Nephron progenitor cell (in vitro differentiated cells): ENCODE measurements around the gene NPAS3.

Source experiments
- DNase-seq: peaks from one replicate; pipeline ENCODE4 v3.0.0; 2021
- H3K27ac Mint-ChIP-seq: 2 replicates; pipeline ENCODE4 v1.8.0; 2021; ENCODE audit warnings: mild to moderate bottlenecking, moderate library complexity, mixed read lengths
- H3K27me3 Mint-ChIP-seq: 2 replicates; pipeline ENCODE4 v1.8.0; 2021; ENCODE audit warnings: mild to moderate bottlenecking, low read depth, mixed read lengths; ENCODE audit not compliant: poor library complexity
- H3K36me3 Mint-ChIP-seq: 2 replicates; pipeline ENCODE4 v1.8.0; 2021; ENCODE audit warnings: low read depth, mixed read lengths
- H3K4me1 Mint-ChIP-seq: 2 replicates; pipeline ENCODE4 v1.8.0; 2021; ENCODE audit warnings: mixed read lengths
- H3K4me3 Mint-ChIP-seq: 2 replicates; pipeline ENCODE4 v1.8.0; 2021; ENCODE audit warnings: mild to moderate bottlenecking, moderate library complexity, mixed read lengths
- H3K9me3 Mint-ChIP-seq: 2 replicates; pipeline ENCODE4 v1.8.0; 2021; ENCODE audit warnings: mild to moderate bottlenecking, moderate library complexity, mixed read lengths
- TF ChIP-seq, protein P1 (sequence below): fragments of 200-600 bp; sonication (generic); IDR thresholded peaks from 2 replicates; pipeline ENCODE4 v1.5.0; 2021; ENCODE audit warnings: antibody characterized with exemption

The NPAS3 gene

DNA sequence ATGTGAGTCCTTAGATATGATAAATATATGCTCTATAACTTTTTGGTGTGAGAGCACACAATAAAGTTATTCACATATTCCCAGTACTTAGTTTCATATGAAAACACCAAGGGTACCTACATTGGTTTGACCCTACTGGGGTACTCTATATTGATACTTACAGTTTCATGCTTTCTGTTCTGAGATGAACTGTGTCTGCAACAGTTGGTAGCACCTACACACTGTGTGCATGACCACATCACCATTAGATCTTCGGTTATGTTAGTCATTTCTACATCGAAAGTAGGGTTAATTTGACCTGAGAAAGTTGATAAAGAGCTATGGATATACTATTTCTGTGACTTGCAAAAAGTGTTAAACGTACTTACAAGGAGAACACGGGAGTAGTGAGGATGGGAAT, 337.2 kb downstream of the NPAS3 start:
- H3K36me3 Mint-ChIP-seq, result no peaks in the 10 kb centered on the region

DNA sequence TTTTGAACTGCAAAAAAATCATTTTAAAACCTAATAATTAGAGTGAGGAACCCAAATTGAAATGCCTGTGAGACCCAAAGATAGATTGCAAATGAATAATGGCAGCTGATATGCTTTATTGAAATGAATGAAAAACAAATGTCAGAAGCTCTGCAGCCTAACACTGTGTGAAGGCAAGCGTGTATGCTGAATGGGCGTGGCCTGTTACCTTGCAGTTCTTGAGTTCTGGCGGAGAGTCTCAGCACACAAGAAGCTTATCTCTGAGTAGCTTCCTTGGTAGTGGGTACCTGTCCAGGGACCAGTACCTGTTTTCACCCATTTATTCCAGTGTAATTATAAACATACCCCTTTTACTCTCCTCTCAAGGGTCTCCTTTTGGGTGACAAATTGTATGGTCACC, 341.2 kb downstream of the NPAS3 start:
- H3K27me3 Mint-ChIP-seq, result no peaks in the 10 kb centered on the region
- no peaks in the 10 kb centered on the region for H3K9me3 Mint-ChIP-seq
- TF ChIP-seq, protein P1, sequence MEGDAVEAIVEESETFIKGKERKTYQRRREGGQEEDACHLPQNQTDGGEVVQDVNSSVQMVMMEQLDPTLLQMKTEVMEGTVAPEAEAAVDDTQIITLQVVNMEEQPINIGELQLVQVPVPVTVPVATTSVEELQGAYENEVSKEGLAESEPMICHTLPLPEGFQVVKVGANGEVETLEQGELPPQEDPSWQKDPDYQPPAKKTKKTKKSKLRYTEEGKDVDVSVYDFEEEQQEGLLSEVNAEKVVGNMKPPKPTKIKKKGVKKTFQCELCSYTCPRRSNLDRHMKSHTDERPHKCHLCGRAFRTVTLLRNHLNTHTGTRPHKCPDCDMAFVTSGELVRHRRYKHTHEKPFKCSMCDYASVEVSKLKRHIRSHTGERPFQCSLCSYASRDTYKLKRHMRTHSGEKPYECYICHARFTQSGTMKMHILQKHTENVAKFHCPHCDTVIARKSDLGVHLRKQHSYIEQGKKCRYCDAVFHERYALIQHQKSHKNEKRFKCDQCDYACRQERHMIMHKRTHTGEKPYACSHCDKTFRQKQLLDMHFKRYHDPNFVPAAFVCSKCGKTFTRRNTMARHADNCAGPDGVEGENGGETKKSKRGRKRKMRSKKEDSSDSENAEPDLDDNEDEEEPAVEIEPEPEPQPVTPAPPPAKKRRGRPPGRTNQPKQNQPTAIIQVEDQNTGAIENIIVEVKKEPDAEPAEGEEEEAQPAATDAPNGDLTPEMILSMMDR, result no peak
- H3K4me1 Mint-ChIP-seq, result no peaks in the 10 kb centered on the region
- H3K4me3 Mint-ChIP-seq, result no peak overlapping the region
- H3K36me3 Mint-ChIP-seq, result no peaks in the 10 kb centered on the region
- no peak for DNase-seq
- H3K27ac Mint-ChIP-seq, result no peak overlapping the region

More for the DNA sequence above, 337.2 kb downstream of the NPAS3 start:
- H3K4me1 Mint-ChIP-seq, result peaks cover 23% of the 10 kb centered on the region
- TF ChIP-seq, protein P1, result no peak
- no peaks in the 10 kb centered on the region for H3K9me3 Mint-ChIP-seq
- no peak overlapping the region for H3K27ac Mint-ChIP-seq
- DNase-seq, result no peak
- H3K4me3 Mint-ChIP-seq, result no peak overlapping the region
- no peaks in the 10 kb centered on the region for H3K27me3 Mint-ChIP-seq

GRCh38 chr14:33280646-33281045, 342.0 kb downstream of the NPAS3 start:
- H3K27me3 Mint-ChIP-seq, result no peaks in the 10 kb centered on the region
- H3K4me3 Mint-ChIP-seq, result no peak overlapping the region
- H3K4me1 Mint-ChIP-seq, result no peaks in the 10 kb centered on the region
- no peak for DNase-seq
- TF ChIP-seq, protein P1, result no peak
- no peak overlapping the region for H3K27ac Mint-ChIP-seq
- H3K9me3 Mint-ChIP-seq, result no peaks in the 10 kb centered on the region
- H3K36me3 Mint-ChIP-seq, result no peaks in the 10 kb centered on the region

DNA sequence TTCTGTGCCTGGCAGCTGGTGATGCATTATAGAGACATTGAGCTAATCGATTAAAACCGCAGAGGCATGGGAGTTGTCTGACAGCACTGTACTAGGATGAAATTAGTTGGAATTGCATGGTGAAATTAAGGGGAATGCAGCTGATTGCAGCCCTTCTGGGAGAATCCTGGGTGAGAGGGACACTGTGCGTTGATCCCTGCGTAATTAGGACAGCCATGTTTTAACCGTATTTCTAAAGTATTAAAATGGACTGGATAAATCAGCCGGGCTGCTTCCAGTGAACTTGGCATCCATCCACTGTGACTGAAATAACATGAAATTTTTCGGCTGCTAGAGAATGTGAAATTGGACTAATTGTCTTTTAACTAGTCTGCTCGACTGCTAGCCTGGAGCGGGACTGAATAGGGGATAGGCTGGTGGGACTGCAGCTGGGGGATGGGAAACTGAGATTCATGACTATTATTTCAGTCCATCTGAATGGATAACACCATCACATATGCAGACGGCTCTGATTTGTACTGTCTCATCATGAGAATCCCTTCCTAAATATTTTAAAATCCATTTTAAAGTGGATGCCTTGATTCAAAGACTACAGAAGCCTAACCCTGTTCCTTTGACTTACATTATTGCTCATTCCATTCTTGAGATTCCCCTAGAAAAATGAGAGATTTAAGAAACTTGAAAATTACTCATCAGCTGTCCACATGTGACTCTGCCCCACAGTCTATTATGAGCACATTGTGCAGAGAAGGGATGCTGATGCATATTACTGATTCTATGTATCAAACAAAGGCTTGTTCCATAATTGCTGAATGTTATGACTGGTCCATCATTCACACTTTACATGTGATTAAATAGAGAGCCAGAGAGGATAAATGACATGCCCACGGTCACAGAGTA, 343.9 kb downstream of the NPAS3 start:
- TF ChIP-seq, protein P1, result no peak
- no peaks in the 10 kb centered on the region for H3K36me3 Mint-ChIP-seq
- no peaks in the 10 kb centered on the region for H3K9me3 Mint-ChIP-seq
- H3K27ac Mint-ChIP-seq, result no peak overlapping the region
- H3K27me3 Mint-ChIP-seq, result no peaks in the 10 kb centered on the region
- no peaks in the 10 kb centered on the region for H3K4me1 Mint-ChIP-seq
- DNase-seq, result no peak
- H3K4me3 Mint-ChIP-seq, result no peak overlapping the region

DNA sequence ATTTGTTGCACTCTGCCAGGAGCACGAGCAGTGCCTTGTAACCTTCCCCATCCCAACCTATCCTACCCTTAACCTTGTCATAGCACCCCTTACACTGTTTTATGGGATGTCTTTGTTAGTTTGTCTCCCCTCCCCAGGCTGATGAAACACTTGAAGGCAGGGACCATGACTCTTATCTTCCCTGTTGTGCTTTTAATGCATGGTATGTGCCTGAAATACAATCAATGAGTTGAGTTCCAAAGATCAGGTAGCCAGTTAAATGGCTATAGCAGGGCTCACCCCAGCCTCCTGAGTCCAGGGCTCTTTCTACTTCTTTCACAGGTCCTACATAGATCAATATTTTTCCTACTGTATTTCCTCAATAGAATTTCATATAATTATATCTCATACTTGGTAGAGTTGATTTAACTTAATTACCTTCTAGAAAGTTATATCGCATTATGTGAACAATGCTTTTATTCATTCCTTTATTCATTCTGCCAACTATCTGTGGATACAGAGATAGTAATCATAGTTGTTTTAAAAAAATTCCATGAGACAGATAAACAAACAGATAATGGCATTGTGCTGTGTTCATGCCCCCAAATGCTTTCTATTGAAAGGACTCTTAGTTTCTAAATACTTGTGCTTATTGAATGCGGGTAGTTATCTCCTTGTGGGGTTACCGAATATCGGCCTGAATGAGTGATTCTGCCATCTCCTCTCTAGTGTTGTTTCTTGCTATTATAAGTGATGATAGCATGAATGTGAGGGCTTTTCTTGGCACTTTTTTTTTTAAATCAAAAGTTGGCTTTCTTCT, 347.4 kb downstream of the NPAS3 start:
- Mint-ChIP-seq H3K27ac (no peak overlapping the region), H3K27me3 (no peaks in the 10 kb centered on the region), H3K36me3 (no peaks in the 10 kb centered on the region), H3K4me1 (no peaks in the 10 kb centered on the region), H3K4me3 (no peak overlapping the region), H3K9me3 (no peaks in the 10 kb centered on the region)
- DNase-seq, result no peak
- TF ChIP-seq, protein P1, result no peak
